Activated T-helper 1 cell treated with anti-CD3 and anti-CD28 coated beads, Interleukin-12 subunit alpha, Interleukin-12 subunit beta, Interleukin-2, Interleukin-4 antibody, amounts not matched to agents 30 ng/mL and 10 ng/mL and 1 ng/mL, durations not matched to agents 14 hours and 24 hours and 36 hours (primary cell): ENCODE data around the gene CFAP410. TPM values are rescaled to one million over a fixed set of nuclear protein-coding genes. Genes with fewer than 3 reads are reported as not detected.

Experiments
- DNase-seq: peaks from one replicate; pipeline ENCODE4 v3.0.0; 2021; ENCODE audit warnings: low spot score
- H3K27ac Mint-ChIP-seq: one replicate; pipeline ENCODE4 v1.8.0; 2021; ENCODE audit warnings: mild to moderate bottlenecking, mixed read lengths
- H3K27me3 Mint-ChIP-seq: one replicate; pipeline ENCODE4 v1.8.0; 2022; ENCODE audit warnings: mild to moderate bottlenecking, moderate library complexity, mixed read lengths; ENCODE audit not compliant: insufficient read depth
- H3K36me3 Mint-ChIP-seq: one replicate; pipeline ENCODE4 v1.8.0; 2021; ENCODE audit warnings: low read depth, mixed read lengths
- H3K4me1 Mint-ChIP-seq: one replicate; pipeline ENCODE4 v1.8.0; 2021; ENCODE audit warnings: low read depth, mixed read lengths
- H3K4me3 Mint-ChIP-seq: one replicate; pipeline ENCODE4 v1.8.0; 2021; ENCODE audit warnings: mild to moderate bottlenecking, moderate library complexity, mixed read lengths
- H3K9me3 Mint-ChIP-seq: one replicate; pipeline ENCODE4 v1.8.0; 2021; ENCODE audit warnings: mixed read lengths
- intact Hi-C: fragments of 100-400 bp; cut with micrococcal nuclease; formaldehyde crosslinking; loops from one replicate; pipeline ENCODE4 v1.15.1; 2024
- total RNA-seq: library from RNA; stranded (reverse); gene quantifications from 2 replicates; pipeline ENCODE4 v1.2.3, GENCODE V29; 2022

The CFAP410 gene
- total RNA-seq, 1 donor from 2014 or later, result 17.8 TPM

DNA sequence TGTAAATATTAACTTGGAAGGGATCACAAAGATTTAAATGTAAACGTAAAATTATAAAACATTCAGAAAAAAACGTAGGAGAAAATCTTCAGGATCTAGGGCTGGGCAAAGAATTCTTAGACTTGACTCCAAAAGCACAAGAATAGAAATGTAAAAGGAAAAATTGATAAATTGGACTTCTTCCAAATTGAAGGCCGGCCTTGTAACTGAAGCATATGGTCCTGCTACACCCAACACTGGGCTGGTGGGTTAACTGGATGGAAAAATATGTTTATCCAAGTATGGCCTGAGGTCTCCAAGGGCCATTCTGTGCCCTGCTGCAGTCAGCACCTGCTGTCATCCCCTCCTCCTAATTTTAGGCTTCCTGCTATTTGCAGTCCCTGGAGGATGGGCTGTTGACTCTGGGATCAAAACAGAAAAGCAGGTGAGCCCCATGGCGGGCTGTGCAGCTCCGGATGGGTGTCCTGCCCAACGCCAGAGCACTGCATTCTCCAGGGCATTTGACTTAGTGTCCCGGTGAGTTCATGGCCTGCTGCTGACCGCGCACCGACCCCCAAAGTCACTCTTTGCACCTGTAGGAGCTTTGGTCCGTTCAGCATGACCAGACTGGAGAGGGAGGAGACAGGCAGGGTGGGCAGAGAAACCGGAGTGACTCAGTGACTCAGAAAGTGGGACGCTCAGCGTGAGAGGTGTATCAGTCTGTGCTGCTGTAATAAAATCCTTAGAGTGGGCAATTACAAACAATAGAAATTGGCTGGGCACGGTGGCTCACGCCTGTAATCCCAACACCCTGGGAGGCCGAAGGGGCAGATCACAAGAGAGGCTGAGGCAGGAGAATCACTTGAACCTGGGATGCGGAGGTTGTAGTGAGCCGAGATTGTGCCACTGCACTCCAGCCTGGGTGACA is 59.6 kb downstream of the CFAP410 start:
- no peaks in the 10 kb centered on the region for H3K9me3 Mint-ChIP-seq
- intact Hi-C loops, result no loop called here
- no peak overlapping the region for H3K27ac Mint-ChIP-seq
- H3K4me1 Mint-ChIP-seq, result peaks cover 4% of the 10 kb centered on the region
- no peak overlapping the region for H3K4me3 Mint-ChIP-seq
- no peak for DNase-seq
- no peaks in the 10 kb centered on the region for H3K36me3 Mint-ChIP-seq
- peaks cover 17% of the 10 kb centered on the region for H3K27me3 Mint-ChIP-seq

Other genes starting within 250 kb of the CFAP410 start
- 11.9 and 15.1 TPM in 2 replicates for gene PWP2, start 232.0 kb downstream of the CFAP410 start, total RNA-seq
- 9.5 and 13.8 TPM in 2 replicates for gene GATD3, start 205.7 kb downstream of the CFAP410 start, total RNA-seq
- gene ICOSLG, start 98.4 kb downstream of the CFAP410 start, total RNA-seq, result 6.4 and 7.2 TPM in 2 replicates
- not detected in 2 replicates for gene DNMT3L, start 77.5 kb downstream of the CFAP410 start, total RNA-seq
- not detected in 2 replicates for gene AIRE, start 53.5 kb downstream of the CFAP410 start, total RNA-seq
- 132 and 139 TPM in 2 replicates for gene PFKL, start 39.3 kb downstream of the CFAP410 start, total RNA-seq
- gene TRPM2, start 14.2 kb upstream of the CFAP410 start, total RNA-seq, result 11.6 and 15.2 TPM in 2 replicates
- gene LRRC3, start 116.1 kb upstream of the CFAP410 start, total RNA-seq, result 1.8 and 1.9 TPM in 2 replicates
- not detected in 2 replicates for gene KRTAP10-1, start 200.8 kb upstream of the CFAP410 start, total RNA-seq
- not detected in 2 replicates for gene KRTAP10-2, start 212.1 kb upstream of the CFAP410 start, total RNA-seq
- not detected in 2 replicates for gene KRTAP10-3, start 219.4 kb upstream of the CFAP410 start, total RNA-seq
- not detected in 2 replicates for gene KRTAP10-4, start 234.3 kb upstream of the CFAP410 start, total RNA-seq
- not detected in 2 replicates for gene KRTAP10-5, start 241.2 kb upstream of the CFAP410 start, total RNA-seq